Lung (tissue), 12 donors: Measurements from ENCODE around the gene PDGFD. TPM values are rescaled to one million over a fixed set of nuclear protein-coding genes. Genes with fewer than 3 reads are reported as not detected.

Experiments used
- ATAC-seq: fragments of 200-7000 bp; cut with Tn5 transposase; one replicate; pipeline ENCODE4 v1.9.1; 2020; ENCODE audit warnings: moderate number of reproducible peaks; ENCODE audit not compliant: insufficient read depth, low FRiP score
- DNase-seq, 3 donors: peaks; one replicate each; pipeline ENCODE4 v3.0.0-alpha.2; 2013 to 2017
- H3K27ac ChIP-seq, 2 donors: one replicate each; pipeline ENCODE4 v1.5.1; 2013; ENCODE audit warnings: mild to moderate bottlenecking in 2 of 2, moderate library complexity in 2 of 2, control low read depth in 1 of 2, inconsistent platforms in 1 of 2, low read depth in 1 of 2, low read length in 1 of 2
- H3K27me3 ChIP-seq, 3 donors: one replicate each; pipeline ENCODE4 v1.5.1; 2013; ENCODE audit warnings: low read length in 2 of 3; ENCODE audit not compliant: control insufficient read depth in 3 of 3, insufficient read depth in 3 of 3
- H3K36me3 ChIP-seq, 4 donors: one replicate each; pipeline ENCODE4 v1.5.1; 2013; ENCODE audit warnings: low read length in 4 of 4, mild to moderate bottlenecking in 1 of 4, moderate library complexity in 1 of 4; ENCODE audit not compliant: control insufficient read depth in 4 of 4, insufficient read depth in 4 of 4
- H3K4me1 ChIP-seq, 5 donors: one replicate each; pipeline ENCODE4 v1.5.1; 2013; ENCODE audit warnings: low read length in 5 of 5, mild to moderate bottlenecking in 2 of 5, moderate library complexity in 1 of 5; ENCODE audit not compliant: control insufficient read depth in 5 of 5, insufficient read depth in 5 of 5
- H3K4me3 ChIP-seq: one replicate; pipeline ENCODE4 v1.5.1; 2013; ENCODE audit warnings: mild to moderate bottlenecking, control low read depth, moderate library complexity
- H3K9ac ChIP-seq, 2 donors: one replicate each; pipeline ENCODE4 v1.5.1; 2013; ENCODE audit warnings: low read length in 2 of 2, control low read depth in 1 of 2; ENCODE audit not compliant: insufficient read depth in 1 of 2
- H3K9me3 ChIP-seq, 4 donors: one replicate each; pipeline ENCODE4 v1.5.1; 2013; ENCODE audit warnings: low read length in 3 of 4, mild to moderate bottlenecking in 1 of 4, moderate library complexity in 1 of 4; ENCODE audit not compliant: control insufficient read depth in 4 of 4, insufficient read depth in 3 of 4
- WGBS, 2 donors: extraction: QIAGEN DNeasy Blood & Tissue Kit; methylation state at CpG; one replicate each; pipeline ENCODE4 v1.1.7; 2013; 5-methylcytosine and 5-hydroxymethylcytosine counted together
- polyA plus RNA-seq, 2 donors: library from polyadenylated mRNA; stranded (reverse); fragments of 200-250 nt; gene quantifications; one replicate each; pipeline ENCODE4 v1.2.1, GENCODE V29; 2013
- total RNA-seq, 2 donors: library from RNA; depleted of rRNA in 1 of 2; stranded (reverse); fragments of >200 nt in 1 of 2; gene quantifications; one replicate each; pipeline ENCODE4 v1.2.1, GENCODE V29; 2014 to 2021
- TF ChIP-seq, protein P1 (sequence below): IDR thresholded peaks from 2 replicates; pipeline ENCODE4 v1.5.1; 2012; ENCODE audit warnings: mild to moderate bottlenecking; ENCODE audit errors: control extremely low read depth, extremely low read depth
- donor health status: control.
- donor health status: control.
- donor health status: Bipolar disorder and iron deficiency.
- donor health status: healthy.
- donor health status: DM: yes; HTN: yes; CAD: no.

Gene PDGFD
- total and polyA plus RNA-seq, 4 donors = 0.71 to 10.6 (median 1.4) TPM

GRCh38 chr11:103893371-103893770, 270.6 kb downstream of the PDGFD start:
- Histone ChIP-seq H3K9ac (no peak overlapping the region), H3K27ac (no peak overlapping the region), H3K4me3 (no peak overlapping the region), H3K36me3 (no peaks in the 10 kb centered on the region), H3K4me1 (no peaks in the 10 kb centered on the region), H3K9me3 (peaks cover 0 to 3% (median 1%) of the 10 kb centered on the region in 4 donors), H3K27me3 (no peaks in the 10 kb centered on the region)
- 92 to 95% methylated on average over 2 of the region's 2 CpGs for WGBS, 2 donors
- TF ChIP-seq, protein P1, sequence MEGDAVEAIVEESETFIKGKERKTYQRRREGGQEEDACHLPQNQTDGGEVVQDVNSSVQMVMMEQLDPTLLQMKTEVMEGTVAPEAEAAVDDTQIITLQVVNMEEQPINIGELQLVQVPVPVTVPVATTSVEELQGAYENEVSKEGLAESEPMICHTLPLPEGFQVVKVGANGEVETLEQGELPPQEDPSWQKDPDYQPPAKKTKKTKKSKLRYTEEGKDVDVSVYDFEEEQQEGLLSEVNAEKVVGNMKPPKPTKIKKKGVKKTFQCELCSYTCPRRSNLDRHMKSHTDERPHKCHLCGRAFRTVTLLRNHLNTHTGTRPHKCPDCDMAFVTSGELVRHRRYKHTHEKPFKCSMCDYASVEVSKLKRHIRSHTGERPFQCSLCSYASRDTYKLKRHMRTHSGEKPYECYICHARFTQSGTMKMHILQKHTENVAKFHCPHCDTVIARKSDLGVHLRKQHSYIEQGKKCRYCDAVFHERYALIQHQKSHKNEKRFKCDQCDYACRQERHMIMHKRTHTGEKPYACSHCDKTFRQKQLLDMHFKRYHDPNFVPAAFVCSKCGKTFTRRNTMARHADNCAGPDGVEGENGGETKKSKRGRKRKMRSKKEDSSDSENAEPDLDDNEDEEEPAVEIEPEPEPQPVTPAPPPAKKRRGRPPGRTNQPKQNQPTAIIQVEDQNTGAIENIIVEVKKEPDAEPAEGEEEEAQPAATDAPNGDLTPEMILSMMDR = no peak
- DNase-seq = no peak
- ATAC-seq = no peak

- Histone ChIP-seq H3K27me3 (no peaks in the 10 kb centered on the region), H3K27ac (no peak overlapping the region), H3K4me1 (no peaks in the 10 kb centered on the region), H3K4me3 (no peak overlapping the region), H3K36me3 (no peaks in the 10 kb centered on the region), H3K9me3 (peaks cover 0 to 3% (median 1%) of the 10 kb centered on the region in 4 donors), H3K9ac (no peak overlapping the region)
- 85 to 88% methylated on average over 5 of the region's 5 CpGs for WGBS, 2 donors
- DNase-seq = no peak
- no peak for ATAC-seq
- TF ChIP-seq, protein P1 = no peak
These were observed 271.3 kb downstream of the PDGFD start for GRCh38 chr11:103892603-103893002.

DNA sequence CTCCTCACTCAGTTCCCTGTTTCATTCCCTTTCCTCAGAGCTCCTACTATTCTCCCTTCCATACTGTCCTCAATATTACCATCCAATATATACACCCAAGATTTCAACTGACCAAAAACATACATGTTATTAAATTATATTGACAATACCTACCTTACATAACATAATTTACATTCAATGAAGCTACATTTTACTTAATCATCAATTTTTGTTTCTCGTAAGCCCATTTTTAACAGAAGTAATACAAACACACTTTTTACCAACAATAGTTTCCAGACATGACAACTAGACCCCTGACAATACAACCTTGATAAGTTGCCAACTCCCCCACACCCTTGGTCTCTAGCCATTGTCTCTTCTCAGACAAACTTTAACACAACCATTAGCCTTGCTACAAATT, 273.3 kb downstream of the PDGFD start:
- H3K27ac ChIP-seq = no peak overlapping the region
- no peak overlapping the region for H3K4me3 ChIP-seq
- H3K9me3 ChIP-seq = peaks cover 0 to 3% (median 1%) of the 10 kb centered on the region in 4 donors
- TF ChIP-seq, protein P1 = no peak
- H3K9ac ChIP-seq = no peak overlapping the region
- ATAC-seq (no peak), DNase-seq (no peak)
- no peaks in the 10 kb centered on the region for H3K27me3 ChIP-seq
- H3K4me1 ChIP-seq = no peaks in the 10 kb centered on the region
- H3K36me3 ChIP-seq = no peaks in the 10 kb centered on the region
- 92 to 95% methylated on average over 1 of the region's 1 CpG for WGBS, 2 donors

- no peak overlapping the region for H3K4me3 ChIP-seq
- no peak overlapping the region for H3K27ac ChIP-seq
- H3K27me3 ChIP-seq = no peaks in the 10 kb centered on the region
- no peak overlapping the region for H3K9ac ChIP-seq
- no peaks in the 10 kb centered on the region for H3K36me3 ChIP-seq
- TF ChIP-seq, protein P1 = no peak
- no peaks in the 10 kb centered on the region for H3K4me1 ChIP-seq
- ATAC-seq = no peak
- DNase-seq = no peak
- H3K9me3 ChIP-seq = peaks cover 0 to 3% (median 1%) of the 10 kb centered on the region in 4 donors
These were observed 274.3 kb downstream of the PDGFD start for GRCh38 chr11:103889679-103890078.
